Posterior cingulate gyrus (tissue), 11 donors: ENCODE data around the gene NUDT22.
"Not testable (repeated sequence)": the region's sequence is repeated elsewhere in the genome, so short reads cannot be mapped to it uniquely, and the experiment has no call there.

Experiments
- DNase-seq, 10 donors: peaks; one replicate each; pipeline versions ENCODE4 v3.0.0 to v3.0.0-alpha.2; 2020 to 2021; ENCODE audit warnings: mixed read lengths in 3 of 10
- intact Hi-C: fragments of 100-400 bp; cut with DNase I; formaldehyde crosslinking; loops from one replicate; pipeline ENCODE4 v1.15.1; 2023

The NUDT22 gene

GRCh38 chr11:64239662-64240434, 13.8 kb downstream of the NUDT22 start:
- DNase-seq = no peak
- intact Hi-C loops = loop anchor here (10.0 kb wide), 1 partner anchor 55 kb away; the partner anchor contains the start of gene STIP1

GRCh38 chr11:64240435-64241240, 14.6 kb downstream of the NUDT22 start, which contains the start of gene FKBP2:
Gene FKBP2, plus strand, starts transcription at chr11:64241095. Its CDS starts 1,293 bp downstream, at chr11:64242388.
- DNase-seq = peak; percentile 91 to 100 (median 96)
- intact Hi-C loops = no loop called here

DNA sequence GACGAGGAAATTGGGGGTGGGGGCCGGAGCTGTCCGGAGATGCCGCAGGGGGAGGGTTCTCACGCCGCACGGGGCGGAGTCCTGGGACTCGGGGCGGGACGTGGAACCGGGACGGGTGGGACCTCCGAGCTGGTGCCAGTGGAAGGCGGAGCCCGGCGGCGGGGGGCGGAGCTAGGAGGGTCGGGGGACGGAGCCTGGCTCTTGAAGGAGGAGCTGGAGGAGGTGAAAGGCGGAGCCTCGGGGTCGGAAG, 15.1 kb downstream of the NUDT22 start:
- intact Hi-C loops = no loop called here
- DNase-seq = peak in 6 of 10 donors; percentile 99 to 100 (median 100)

GRCh38 chr11:64241491-64242374, 15.7 kb downstream of the NUDT22 start:
- intact Hi-C loops = no loop called here
- DNase-seq = peak in 5 of 10 donors; percentile 89 to 100 (median 100)

- intact Hi-C loops = no loop called here
- no peak for DNase-seq
Observed at GRCh38 chr11:64243236-64243854, 17.3 kb downstream of the NUDT22 start.

DNA sequence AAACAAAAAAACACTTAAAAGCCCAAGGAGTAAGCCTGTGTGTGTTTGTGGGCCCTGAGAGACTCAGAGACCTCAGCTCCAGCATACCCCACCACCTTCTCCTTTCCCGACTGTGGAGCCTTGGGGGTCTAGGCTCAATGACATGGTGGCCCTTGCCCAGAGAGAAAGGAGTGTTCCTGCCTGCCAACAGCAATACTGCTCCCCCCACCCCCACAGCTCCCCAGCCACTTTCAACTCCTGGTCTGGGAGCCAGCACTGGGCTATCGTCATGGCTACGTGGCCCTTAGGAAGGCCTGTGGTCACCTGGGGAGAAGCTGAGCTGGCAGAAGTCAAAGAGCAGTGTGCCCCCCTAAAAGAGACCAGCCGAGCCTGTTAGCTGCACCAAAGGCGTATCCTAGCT, 18.0 kb downstream of the NUDT22 start:
- intact Hi-C loops = no loop called here

DNA sequence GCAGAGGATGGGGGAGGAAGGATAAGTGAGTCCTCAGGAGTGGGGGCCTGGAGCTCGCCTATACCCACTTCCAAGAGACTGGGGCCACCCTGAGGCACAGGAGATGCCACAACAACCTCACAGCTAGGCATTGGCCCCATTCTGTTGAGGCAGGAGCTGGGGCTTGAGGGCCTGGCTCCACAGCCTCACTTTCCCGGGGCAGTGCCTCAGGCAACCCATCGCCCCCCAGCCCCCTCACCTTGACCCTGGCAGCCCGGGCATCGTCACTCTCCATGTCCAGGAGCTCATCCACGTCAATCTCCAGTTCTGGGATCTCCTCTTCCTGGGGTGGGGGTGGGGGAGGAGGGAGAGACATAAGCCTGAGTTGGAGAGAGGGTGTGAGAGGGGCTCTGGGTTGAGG, 18.9 kb downstream of the NUDT22 start:
- no peak for DNase-seq
- intact Hi-C loops = no loop called here

More for the DNA sequence above, 18.0 kb downstream of the NUDT22 start:
- no peak for DNase-seq

- peak in 3 of 10 donors; percentile 49 to 81 (median 52) for DNase-seq
Observed at GRCh38 chr11:64245401-64245796, 19.3 kb downstream of the NUDT22 start.

GRCh38 chr11:64245797-64246620, 19.9 kb downstream of the NUDT22 start:
- intact Hi-C loops = no loop called here
- DNase-seq = peak in 2 of 10 donors; percentile 57 to 80

More at GRCh38 chr11:64245401-64245796, 19.3 kb downstream of the NUDT22 start:
- intact Hi-C loops = no loop called here

DNA sequence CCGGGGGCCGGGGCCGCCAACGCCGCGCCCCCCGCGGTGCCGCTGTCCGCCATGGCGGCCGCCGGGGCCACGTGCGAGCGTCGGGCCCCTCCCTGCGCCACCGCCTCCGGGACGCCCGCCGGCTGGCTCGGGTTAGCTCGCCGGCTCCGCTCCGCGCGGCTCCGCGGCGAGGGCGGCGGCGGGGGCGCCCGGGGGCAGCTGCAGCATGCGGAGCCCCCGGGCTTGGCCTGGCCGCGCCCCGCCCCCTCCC, 20.5 kb downstream of the NUDT22 start:
- DNase-seq, intact Hi-C loops: not testable (repeated sequence)

- intact Hi-C loops = no loop called here
- DNase-seq = peak; percentile 79 to 97 (median 88)
Observed at GRCh38 chr11:64246871-64247728, 21.0 kb downstream of the NUDT22 start, which contains the start of gene PPP1R14B. Gene PPP1R14B, minus strand, starts transcription at chr11:64246943. Its CDS starts 270 bp downstream, at chr11:64246673.

GRCh38 chr11:64247729-64248531, 21.9 kb downstream of the NUDT22 start:
- intact Hi-C loops = no loop called here
- no peak for DNase-seq

- no peak for DNase-seq
- intact Hi-C loops = no loop called here
Observed at GRCh38 chr11:64248578-64248977, 22.5 kb downstream of the NUDT22 start.

GRCh38 chr11:64249038-64249437, 23.0 kb downstream of the NUDT22 start:
- intact Hi-C loops = no loop called here
- DNase-seq = peak in 1 of 10 donors; percentile 75

DNA sequence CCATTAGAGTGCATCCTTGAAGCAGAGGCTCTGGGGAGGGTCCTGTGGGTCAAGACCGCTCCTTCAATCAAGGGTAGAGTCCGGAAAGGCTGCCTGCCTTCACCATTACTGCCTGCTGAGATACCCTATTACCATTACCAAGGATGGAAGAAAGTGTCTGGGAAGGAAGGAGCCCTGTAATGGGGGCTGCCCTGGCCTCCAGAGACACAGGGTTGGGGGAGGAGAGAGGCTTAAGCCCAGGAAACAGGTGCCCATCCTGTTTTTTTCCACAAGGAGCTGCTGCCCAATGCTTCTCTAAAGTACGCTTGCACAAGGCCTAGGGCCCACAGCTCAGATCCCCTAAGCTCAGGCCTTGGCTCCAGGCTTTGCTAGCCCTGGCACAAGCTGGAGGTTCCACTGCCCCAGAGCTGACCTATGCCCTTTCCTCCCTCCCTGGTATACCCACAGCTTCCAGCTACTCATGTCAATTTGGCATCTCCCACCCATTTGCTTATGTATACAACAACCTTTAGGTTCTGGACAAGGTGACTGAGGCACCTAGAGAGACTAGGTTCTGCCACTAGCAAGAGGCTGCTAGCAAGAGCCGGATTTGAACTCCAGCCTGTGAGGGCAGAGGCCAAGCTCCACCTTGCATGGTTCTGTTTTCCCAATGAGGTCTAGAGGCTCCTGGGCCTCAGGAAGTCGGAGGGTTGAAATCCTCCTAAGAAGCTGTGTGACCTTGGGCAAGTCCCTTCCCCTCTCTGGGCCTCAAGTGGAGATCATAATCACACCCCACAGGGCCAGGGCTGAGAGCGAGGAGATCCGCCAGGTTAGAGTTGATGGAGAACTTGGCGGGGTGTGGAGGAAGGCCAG, 23.7 kb downstream of the NUDT22 start:
- DNase-seq = no peak
- intact Hi-C loops = loop anchor here (5.0 kb wide), 1 partner anchor 53 kb away; the partner anchor contains the start of gene CATSPERZ

DNA sequence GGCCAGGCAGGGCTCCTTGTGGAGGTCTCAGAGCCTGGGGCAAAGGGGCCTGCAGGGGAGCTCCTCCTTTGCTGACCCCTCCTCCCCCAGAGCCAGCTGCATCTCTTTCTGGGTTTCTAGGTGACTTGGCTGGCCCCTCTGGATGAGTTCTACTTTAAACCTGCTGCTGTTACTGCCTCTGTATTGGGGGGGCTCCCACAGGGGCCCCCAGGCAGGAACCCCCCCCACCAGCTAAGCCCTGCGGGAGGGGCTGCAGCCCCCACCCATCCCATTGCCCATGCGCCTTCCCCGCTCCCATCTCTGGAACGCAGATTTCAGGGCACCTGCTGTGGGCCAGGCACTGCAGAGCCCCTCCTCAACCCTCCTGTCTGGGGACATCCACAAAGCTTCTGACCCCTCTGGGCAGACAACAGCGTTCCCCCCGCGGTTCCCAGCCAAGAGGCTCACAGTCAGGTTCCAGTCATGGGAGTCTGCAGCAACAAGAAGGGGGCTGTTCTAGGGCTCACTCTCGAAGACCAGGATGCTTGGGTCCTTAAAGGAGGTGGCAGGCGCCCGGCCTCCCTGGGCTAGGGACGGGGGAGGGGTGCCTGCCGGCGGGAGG, 24.4 kb downstream of the NUDT22 start:
- intact Hi-C loops = loop anchor here (5.0 kb wide), 1 partner anchor 52 kb away; the partner anchor contains the start of gene CATSPERZ
- DNase-seq = no peak
